ENCODE data around the gene KRTAP5-11. TPM values are rescaled to one million over a fixed set of nuclear protein-coding genes. Genes with fewer than 3 reads are reported as not detected.
A peak's percentile ranks its signal among the peaks of the same experiment; 100 is the strongest.
"Not testable (repeated sequence)": the region's sequence is repeated elsewhere in the genome, so short reads cannot be mapped to it uniquely, and the experiment has no call there.

The KRTAP5-11 gene
- total RNA-seq, 1 donor, result not detected

DNA sequence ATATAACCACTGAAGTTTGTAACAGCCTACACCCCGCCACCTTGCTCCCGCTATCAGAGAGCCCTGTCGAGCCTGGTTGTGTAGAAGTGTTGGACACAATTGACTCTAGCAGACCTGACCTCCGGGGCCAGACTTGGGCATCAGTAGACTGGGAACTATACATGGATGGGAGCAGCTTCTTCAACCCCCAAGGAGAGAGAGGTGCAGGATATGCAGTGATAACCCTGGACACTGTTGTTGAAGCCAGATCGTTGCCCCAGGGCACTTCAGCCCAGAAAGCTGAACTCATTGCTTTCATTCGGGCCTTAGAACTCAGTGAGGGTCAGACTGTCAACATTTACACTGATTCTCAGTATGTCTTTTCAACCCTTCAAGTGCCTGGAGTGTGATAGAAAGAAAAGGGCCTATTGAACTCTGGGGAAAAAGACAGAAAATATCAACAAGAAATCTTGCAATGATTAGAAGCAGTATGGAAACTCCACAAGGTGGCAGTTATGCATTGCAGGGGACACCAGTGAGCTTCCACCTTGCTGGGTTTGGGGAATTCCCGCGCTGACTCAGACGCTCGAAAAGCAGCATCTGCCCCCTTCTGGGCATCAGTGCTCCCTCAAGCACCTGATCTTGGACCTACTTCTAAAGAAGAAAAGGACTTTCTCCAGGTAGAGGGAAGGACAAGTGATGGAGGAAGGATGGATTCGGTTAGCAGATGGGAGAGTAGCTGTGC lies 6.3 kb upstream of the KRTAP5-11 start:
- not testable (repeated sequence) for DNase-seq (ENCODE audit: low read depth); H3K4me3 ChIP-seq (ENCODE audit: low read depth, low read length)

DNA sequence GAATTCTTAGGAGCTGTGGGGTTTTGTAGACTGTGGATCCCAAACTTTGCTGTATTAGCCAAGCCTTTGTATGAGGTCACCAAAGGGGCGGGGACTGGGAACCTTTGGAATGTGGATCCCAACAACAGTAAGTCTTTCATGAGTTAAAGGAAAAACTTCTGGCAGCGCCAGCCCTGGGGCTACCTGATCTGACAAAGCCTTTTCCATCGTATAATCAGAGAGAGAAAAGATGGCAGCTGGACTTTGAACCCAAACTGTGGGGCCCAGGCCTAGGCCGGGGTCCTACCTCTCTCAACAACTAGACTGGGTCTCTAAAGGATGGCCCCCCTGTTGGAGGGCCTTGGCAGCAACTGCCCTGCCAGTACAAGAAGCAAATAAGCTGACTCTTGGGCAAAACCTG lies 5.6 kb upstream of the KRTAP5-11 start:
- not testable (repeated sequence) for H3K4me3 ChIP-seq (ENCODE audit: low read depth, low read length); DNase-seq (ENCODE audit: low read depth)

DNA sequence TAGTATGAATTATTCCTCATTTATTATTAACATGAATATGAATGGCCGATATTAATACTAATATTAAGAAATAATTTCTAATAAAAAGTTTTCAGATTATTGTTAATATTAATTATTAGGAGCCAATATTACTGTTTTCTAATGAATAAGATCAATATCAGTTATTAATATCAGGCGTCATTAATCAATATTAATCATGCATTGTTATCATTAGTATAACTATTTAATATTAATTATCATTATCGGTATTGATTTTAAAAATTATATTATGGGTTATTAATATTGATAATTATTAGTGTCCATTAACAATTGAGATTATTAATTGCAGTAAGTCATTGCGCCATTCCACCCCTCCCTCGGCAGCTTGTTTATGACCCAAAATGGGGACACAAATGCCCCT lies 3.0 kb upstream of the KRTAP5-11 start:
- DNase-seq (ENCODE audit: low read depth); H3K4me3 ChIP-seq (ENCODE audit: low read depth, low read length): not testable (repeated sequence)

DNA sequence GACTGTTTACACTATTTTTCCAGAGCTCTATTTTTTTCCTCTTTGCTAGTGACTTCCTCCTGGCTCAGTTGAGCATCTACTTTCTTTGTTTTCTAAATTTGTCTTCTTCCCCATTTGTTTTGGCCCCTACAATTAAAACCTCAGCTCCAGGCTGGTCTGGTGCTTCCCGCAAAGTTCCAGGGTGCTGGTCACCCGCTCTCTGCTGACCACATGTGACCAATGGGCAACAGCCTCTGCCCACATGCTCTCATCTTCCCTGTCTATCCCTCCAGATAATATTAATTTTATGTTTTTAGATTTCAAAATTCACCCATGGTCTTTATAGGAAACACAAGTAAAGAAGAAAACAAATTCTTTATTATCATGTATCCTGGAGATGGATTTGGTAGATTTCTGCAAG lies 294 bp upstream of the KRTAP5-11 start:
- not testable (repeated sequence) for DNase-seq (ENCODE audit: low read depth); H3K4me3 ChIP-seq (ENCODE audit: low read depth, low read length)

DNA sequence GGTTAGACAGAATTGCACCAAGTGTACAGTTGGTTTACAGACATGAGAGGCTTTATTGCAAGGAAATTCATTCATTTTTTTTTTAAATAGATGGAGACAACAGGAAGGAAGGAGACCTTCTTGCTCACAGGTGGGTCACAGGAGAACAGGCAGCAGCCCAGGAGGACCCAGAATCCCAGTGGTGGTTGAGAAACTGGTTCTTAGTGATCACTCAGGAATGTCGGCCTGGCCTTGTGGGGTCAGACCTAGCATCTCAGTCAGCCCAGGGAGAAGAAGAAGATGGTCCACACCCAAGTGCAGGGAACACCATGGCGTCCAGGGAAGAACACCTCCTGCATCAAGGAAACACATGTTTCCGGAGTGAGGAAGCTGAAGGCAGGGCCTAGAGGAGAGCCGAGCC lies 849 bp downstream of the KRTAP5-11 start:
- H3K4me3 ChIP-seq (ENCODE audit: low read depth, low read length), result no peak overlapping the region
- TF ChIP-seq, protein P1, sequence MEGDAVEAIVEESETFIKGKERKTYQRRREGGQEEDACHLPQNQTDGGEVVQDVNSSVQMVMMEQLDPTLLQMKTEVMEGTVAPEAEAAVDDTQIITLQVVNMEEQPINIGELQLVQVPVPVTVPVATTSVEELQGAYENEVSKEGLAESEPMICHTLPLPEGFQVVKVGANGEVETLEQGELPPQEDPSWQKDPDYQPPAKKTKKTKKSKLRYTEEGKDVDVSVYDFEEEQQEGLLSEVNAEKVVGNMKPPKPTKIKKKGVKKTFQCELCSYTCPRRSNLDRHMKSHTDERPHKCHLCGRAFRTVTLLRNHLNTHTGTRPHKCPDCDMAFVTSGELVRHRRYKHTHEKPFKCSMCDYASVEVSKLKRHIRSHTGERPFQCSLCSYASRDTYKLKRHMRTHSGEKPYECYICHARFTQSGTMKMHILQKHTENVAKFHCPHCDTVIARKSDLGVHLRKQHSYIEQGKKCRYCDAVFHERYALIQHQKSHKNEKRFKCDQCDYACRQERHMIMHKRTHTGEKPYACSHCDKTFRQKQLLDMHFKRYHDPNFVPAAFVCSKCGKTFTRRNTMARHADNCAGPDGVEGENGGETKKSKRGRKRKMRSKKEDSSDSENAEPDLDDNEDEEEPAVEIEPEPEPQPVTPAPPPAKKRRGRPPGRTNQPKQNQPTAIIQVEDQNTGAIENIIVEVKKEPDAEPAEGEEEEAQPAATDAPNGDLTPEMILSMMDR (IDR thresholded peaks at IDR 0.05; ENCODE audit: insufficient read depth, low read depth, low read length), result no peak
- no peak for DNase-seq (ENCODE audit: low read depth)

DNA sequence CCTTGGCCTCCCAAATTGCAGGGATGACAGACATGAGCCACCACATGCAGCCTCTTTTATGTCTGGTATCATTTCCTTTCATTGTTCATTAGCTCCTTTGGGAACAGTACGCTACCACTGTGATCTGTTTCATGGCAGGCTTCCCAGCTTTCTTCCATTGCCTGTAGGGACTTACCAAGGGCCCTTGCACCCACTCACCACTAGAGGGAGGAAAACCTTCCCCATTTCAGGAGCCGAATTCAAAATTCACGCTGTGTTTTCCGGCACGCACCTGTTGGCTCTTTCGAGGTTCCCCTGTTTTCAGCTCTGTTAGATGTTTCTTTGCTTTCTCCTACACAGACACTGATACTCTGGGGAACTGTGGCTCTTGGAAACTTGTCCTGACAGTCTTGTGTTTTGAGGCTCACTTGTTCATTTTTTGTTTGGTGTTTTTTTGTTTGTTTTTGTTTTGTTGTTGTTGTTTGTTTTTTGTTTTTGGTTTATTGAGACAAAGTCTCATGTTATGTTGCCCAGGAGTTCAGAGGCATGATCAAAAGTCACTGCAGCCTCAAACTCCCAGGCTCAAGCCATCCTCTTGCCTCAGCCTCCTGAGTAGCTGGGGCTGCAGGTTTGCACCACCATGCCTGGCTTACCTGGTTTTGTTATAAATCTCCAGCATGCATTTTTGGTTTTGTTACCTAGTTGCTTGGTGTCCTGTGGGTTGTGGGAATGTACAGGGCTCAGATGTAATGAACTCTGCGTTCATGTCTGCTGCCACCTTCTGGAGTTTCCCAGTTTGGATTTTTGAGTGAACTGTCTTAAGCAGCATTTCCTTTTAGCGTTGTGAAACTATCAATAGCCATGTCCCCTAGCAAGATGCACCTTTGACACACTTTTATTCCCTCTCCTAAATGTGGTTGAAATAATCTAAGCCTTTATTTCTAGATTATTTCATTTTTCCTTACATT lies 2.3 kb downstream of the KRTAP5-11 start:
- H3K4me3 ChIP-seq (ENCODE audit: low read depth, low read length), result no peak overlapping the region
- peak; percentile 59 for DNase-seq (ENCODE audit: low read depth)
- TF ChIP-seq, protein P1 (IDR thresholded peaks at IDR 0.05; ENCODE audit: insufficient read depth, low read depth, low read length), result peak; percentile 89

DNA sequence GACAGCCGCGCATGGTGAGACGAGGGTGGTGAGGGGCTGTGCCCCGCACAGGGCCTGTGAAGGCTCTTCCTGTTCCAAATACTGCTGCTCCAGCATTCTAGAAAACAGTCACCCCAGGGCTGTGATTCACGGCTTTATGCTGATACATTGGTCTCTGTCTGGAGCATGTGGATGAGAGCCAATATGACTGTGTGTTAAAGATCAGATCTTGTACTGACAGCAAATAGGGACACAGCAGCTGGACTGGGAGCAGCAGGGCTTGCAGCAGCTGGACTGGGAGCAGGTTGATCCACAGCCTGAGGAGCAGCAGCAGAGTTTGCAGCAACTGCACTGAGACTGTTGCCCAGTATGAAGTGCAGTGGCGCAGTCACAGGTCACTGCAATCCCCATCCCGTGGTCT lies 3.2 kb downstream of the KRTAP5-11 start:
- not testable (repeated sequence) for DNase-seq (ENCODE audit: low read depth); H3K4me3 ChIP-seq (ENCODE audit: low read depth, low read length)

DNA sequence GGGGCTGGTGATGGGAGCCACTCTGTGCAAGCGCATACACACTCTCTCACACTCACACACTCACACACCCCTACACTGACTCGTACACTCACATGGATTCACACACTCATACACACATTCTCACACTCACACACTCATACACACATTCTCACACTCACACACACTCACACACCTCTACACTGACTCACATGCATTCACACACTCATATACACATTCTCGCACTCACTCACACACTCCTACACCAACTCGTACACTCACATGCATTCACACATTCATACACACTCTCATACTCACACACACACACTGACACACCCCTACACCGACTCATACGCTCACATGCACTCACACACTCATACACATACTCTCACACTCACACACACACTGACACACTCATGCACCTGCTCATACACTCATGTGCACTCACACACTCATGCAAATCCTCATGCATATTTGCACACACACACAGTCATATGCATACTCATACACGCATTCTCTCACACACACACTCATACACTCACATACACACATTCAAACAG lies 5.1 kb downstream of the KRTAP5-11 start:
- DNase-seq (ENCODE audit: low read depth), result no peak
- TF ChIP-seq, protein P1 (IDR thresholded peaks at IDR 0.05; ENCODE audit: insufficient read depth, low read depth, low read length), result no peak
- H3K4me3 ChIP-seq (ENCODE audit: low read depth, low read length), result no peak overlapping the region

DNA sequence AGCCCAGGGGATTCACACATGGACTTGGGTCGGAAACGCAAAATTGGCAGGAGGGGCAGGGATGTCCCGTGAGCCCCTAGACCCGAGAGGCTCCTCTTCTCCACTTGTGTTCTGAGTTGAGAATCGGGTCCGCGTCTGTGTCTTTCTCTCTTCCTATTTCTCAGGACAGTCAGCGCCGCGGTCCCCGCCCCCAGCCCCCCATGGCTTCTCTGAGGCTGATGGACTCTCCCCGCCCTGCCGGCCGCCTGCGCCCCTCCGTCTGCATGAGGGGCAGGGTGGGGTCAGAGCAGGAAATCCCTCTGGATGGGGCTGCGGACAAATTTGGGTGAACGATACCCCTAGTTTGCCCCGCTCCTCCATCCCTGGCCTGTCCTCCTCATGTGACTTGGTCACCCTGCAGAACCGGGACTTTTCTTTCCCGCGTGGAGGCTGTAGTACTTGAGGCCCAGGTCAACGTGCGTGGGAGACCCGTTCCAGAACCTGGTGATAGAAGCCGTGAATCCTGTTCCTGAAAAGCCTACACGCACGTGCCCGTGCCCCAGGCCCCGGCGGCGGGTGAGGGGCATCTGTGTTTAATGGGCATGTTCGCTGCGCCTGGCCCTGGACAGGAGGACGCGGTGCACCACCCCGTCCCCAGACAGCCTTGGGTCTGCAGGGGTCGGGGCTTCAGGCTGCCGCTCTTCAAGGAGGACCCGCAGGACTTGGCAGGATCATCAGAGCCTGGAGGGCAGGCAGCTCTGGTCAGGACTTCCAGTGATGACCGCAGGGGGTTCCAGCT lies 5.8 kb downstream of the KRTAP5-11 start:
- DNase-seq (ENCODE audit: low read depth); H3K4me3 ChIP-seq (ENCODE audit: low read depth, low read length): not testable (repeated sequence)
